ENCODE results near the gene P3R3URF.

Gene P3R3URF

GRCh38 chr1:46152016-46152415, 24.3 kb downstream of the P3R3URF start:
- Histone ChIP-seq H3K14ac (ENCODE audit: low read length) (no peak overlapping the region), H3K18ac (ENCODE audit: low read length) (no peak overlapping the region), H3K4me2 (ENCODE audit: insufficient read depth, low read length, poor library complexity, severe bottlenecking) (no peak overlapping the region), H2AK5ac (ENCODE audit: low read depth, low read length) (no peak overlapping the region), H2BK12ac (ENCODE audit: low read length) (no peak overlapping the region), H3K23ac (ENCODE audit: low read depth, low read length, poor library complexity) (no peak overlapping the region), H3K9me3 (replicated peaks in 1 of 2; ENCODE audit: control insufficient read depth in 2 of 2, insufficient read depth in 1 of 2, low read depth in 1 of 2, low read length in 2 of 2) (no peaks in the 10 kb centered on the region), H2BK120ac (ENCODE audit: low read depth, low read length) (no peak overlapping the region), H2AFZ (ENCODE audit: low read length) (no peak overlapping the region), H3K4ac (ENCODE audit: low read length) (no peak overlapping the region), H3K79me1 (ENCODE audit: low read depth, low read length) (no peaks in the 10 kb centered on the region), H3K27me3 (ENCODE audit: control insufficient read depth in 3 of 3, insufficient read depth in 3 of 3, low read depth in 1 of 3, low read length in 3 of 3) (peaks cover 0 to 9% (median 0%) of the 10 kb centered on the region in 3 experiments), H2BK5ac (ENCODE audit: low read length) (no peak overlapping the region), H4K8ac (ENCODE audit: low read depth, low read length) (no peak overlapping the region), H3K27ac (replicated peaks; ENCODE audit: low read length) (no peak overlapping the region), H2BK15ac (ENCODE audit: low read length) (no peak overlapping the region), H3K4me1 (ENCODE audit: control insufficient read depth in 2 of 2, insufficient read depth in 1 of 2, low read depth in 1 of 2, low read length in 2 of 2) (no peaks in the 10 kb centered on the region), H3K9ac (ENCODE audit: low read depth, low read length, poor library complexity) (no peak overlapping the region), H3K4me3 (ENCODE audit: low read length in 2 of 2) (no peak overlapping the region), H3K36me3 (replicated peaks in 1 of 2; ENCODE audit: control insufficient read depth in 2 of 2, insufficient read depth in 2 of 2, low read length in 2 of 2) (no peaks in the 10 kb centered on the region), H4K91ac (ENCODE audit: low read depth, low read length, poor library complexity) (no peak overlapping the region)
- DNase-seq (ENCODE audit: low spot score): no peak
- no CpG with 5 or more reads among the region's 3 CpGs for WGBS, 2 donors (ENCODE audit: extremely low coverage in 2 of 2, insufficient read length in 2 of 2, insufficient replicate concordance in 1 of 2)

GRCh38 chr1:46150085-46150484, 26.2 kb downstream of the P3R3URF start:
- Histone ChIP-seq H3K23ac (ENCODE audit: low read depth, low read length, poor library complexity) (no peak overlapping the region), H4K8ac (ENCODE audit: low read depth, low read length) (no peak overlapping the region), H2BK120ac (ENCODE audit: low read depth, low read length) (no peak overlapping the region), H2BK5ac (ENCODE audit: low read length) (no peak overlapping the region), H3K27ac (replicated peaks; ENCODE audit: low read length) (no peak overlapping the region), H2BK12ac (ENCODE audit: low read length) (no peak overlapping the region), H2AK5ac (ENCODE audit: low read depth, low read length) (no peak overlapping the region), H3K9me3 (replicated peaks in 1 of 2; ENCODE audit: control insufficient read depth in 2 of 2, insufficient read depth in 1 of 2, low read depth in 1 of 2, low read length in 2 of 2) (no peaks in the 10 kb centered on the region), H2BK15ac (ENCODE audit: low read length) (no peak overlapping the region), H2AFZ (ENCODE audit: low read length) (no peak overlapping the region), H3K4ac (ENCODE audit: low read length) (no peak overlapping the region), H3K4me1 (ENCODE audit: control insufficient read depth in 2 of 2, insufficient read depth in 1 of 2, low read depth in 1 of 2, low read length in 2 of 2) (no peaks in the 10 kb centered on the region), H3K9ac (ENCODE audit: low read depth, low read length, poor library complexity) (no peak overlapping the region), H3K27me3 (ENCODE audit: control insufficient read depth in 3 of 3, insufficient read depth in 3 of 3, low read depth in 1 of 3, low read length in 3 of 3) (peaks cover 0 to 13% (median 0%) of the 10 kb centered on the region in 3 experiments), H4K91ac (ENCODE audit: low read depth, low read length, poor library complexity) (no peak overlapping the region), H3K36me3 (replicated peaks in 1 of 2; ENCODE audit: control insufficient read depth in 2 of 2, insufficient read depth in 2 of 2, low read length in 2 of 2) (no peaks in the 10 kb centered on the region), H3K14ac (ENCODE audit: low read length) (no peak overlapping the region), H3K18ac (ENCODE audit: low read length) (no peak overlapping the region), H3K4me2 (ENCODE audit: insufficient read depth, low read length, poor library complexity, severe bottlenecking) (no peak overlapping the region), H3K79me1 (ENCODE audit: low read depth, low read length) (no peaks in the 10 kb centered on the region), H3K4me3 (ENCODE audit: low read length in 2 of 2) (no peak overlapping the region)
- DNase-seq (ENCODE audit: low spot score): no peak
- no CpG with 5 or more reads among the region's 2 CpGs for WGBS, 2 donors (ENCODE audit: extremely low coverage in 2 of 2, insufficient read length in 2 of 2, insufficient replicate concordance in 1 of 2)

- no CpG with 5 or more reads among the region's 2 CpGs for WGBS, 2 donors (ENCODE audit: extremely low coverage in 2 of 2, insufficient read length in 2 of 2, insufficient replicate concordance in 1 of 2)
- Histone ChIP-seq H3K9me3 (replicated peaks in 1 of 2; ENCODE audit: control insufficient read depth in 2 of 2, insufficient read depth in 1 of 2, low read depth in 1 of 2, low read length in 2 of 2) (no peaks in the 10 kb centered on the region), H3K4ac (ENCODE audit: low read length) (no peak overlapping the region), H3K4me2 (ENCODE audit: insufficient read depth, low read length, poor library complexity, severe bottlenecking) (no peak overlapping the region), H3K4me1 (ENCODE audit: control insufficient read depth in 2 of 2, insufficient read depth in 1 of 2, low read depth in 1 of 2, low read length in 2 of 2) (no peaks in the 10 kb centered on the region), H3K79me1 (ENCODE audit: low read depth, low read length) (no peaks in the 10 kb centered on the region), H3K27ac (replicated peaks; ENCODE audit: low read length) (no peak overlapping the region), H3K18ac (ENCODE audit: low read length) (no peak overlapping the region), H2BK5ac (ENCODE audit: low read length) (no peak overlapping the region), H4K8ac (ENCODE audit: low read depth, low read length) (no peak overlapping the region), H3K27me3 (ENCODE audit: control insufficient read depth in 3 of 3, insufficient read depth in 3 of 3, low read depth in 1 of 3, low read length in 3 of 3) (peaks cover 0 to 13% (median 0%) of the 10 kb centered on the region in 3 experiments), H2AFZ (ENCODE audit: low read length) (peak overlapping the region; percentile 58), H3K23ac (ENCODE audit: low read depth, low read length, poor library complexity) (no peak overlapping the region), H2BK15ac (ENCODE audit: low read length) (no peak overlapping the region), H2AK5ac (ENCODE audit: low read depth, low read length) (no peak overlapping the region), H2BK12ac (ENCODE audit: low read length) (no peak overlapping the region), H3K9ac (ENCODE audit: low read depth, low read length, poor library complexity) (no peak overlapping the region), H3K4me3 (ENCODE audit: low read length in 2 of 2) (no peak overlapping the region), H3K14ac (ENCODE audit: low read length) (no peak overlapping the region), H3K36me3 (replicated peaks in 1 of 2; ENCODE audit: control insufficient read depth in 2 of 2, insufficient read depth in 2 of 2, low read length in 2 of 2) (no peaks in the 10 kb centered on the region), H4K91ac (ENCODE audit: low read depth, low read length, poor library complexity) (no peak overlapping the region), H2BK120ac (ENCODE audit: low read depth, low read length) (no peak overlapping the region)
- no peak for DNase-seq (ENCODE audit: low spot score)
Observed at GRCh38 chr1:46148318-46148717, 28.0 kb downstream of the P3R3URF start.

GRCh38 chr1:46137916-46138315, 38.4 kb downstream of the P3R3URF start:
- Histone ChIP-seq H3K18ac (ENCODE audit: low read length) (no peak overlapping the region), H3K14ac (ENCODE audit: low read length) (no peak overlapping the region), H3K27me3 (ENCODE audit: control insufficient read depth in 3 of 3, insufficient read depth in 3 of 3, low read depth in 1 of 3, low read length in 3 of 3) (no peaks in the 10 kb centered on the region), H3K36me3 (replicated peaks in 1 of 2; ENCODE audit: control insufficient read depth in 2 of 2, insufficient read depth in 2 of 2, low read length in 2 of 2) (no peaks in the 10 kb centered on the region), H3K9ac (ENCODE audit: low read depth, low read length, poor library complexity) (no peak overlapping the region), H3K4me2 (ENCODE audit: insufficient read depth, low read length, poor library complexity, severe bottlenecking) (no peak overlapping the region), H3K4ac (ENCODE audit: low read length) (no peak overlapping the region), H2BK5ac (ENCODE audit: low read length) (no peak overlapping the region), H2BK12ac (ENCODE audit: low read length) (no peak overlapping the region), H3K9me3 (replicated peaks in 1 of 2; ENCODE audit: control insufficient read depth in 2 of 2, insufficient read depth in 1 of 2, low read depth in 1 of 2, low read length in 2 of 2) (no peaks in the 10 kb centered on the region), H3K4me1 (ENCODE audit: control insufficient read depth in 2 of 2, insufficient read depth in 1 of 2, low read depth in 1 of 2, low read length in 2 of 2) (peaks cover 15 to 25% of the 10 kb centered on the region in 2 donors), H3K4me3 (ENCODE audit: low read length in 2 of 2) (no peak overlapping the region), H4K8ac (ENCODE audit: low read depth, low read length) (no peak overlapping the region), H2AFZ (ENCODE audit: low read length) (peak overlapping the region; percentile 69), H3K79me1 (ENCODE audit: low read depth, low read length) (no peaks in the 10 kb centered on the region), H3K27ac (replicated peaks; ENCODE audit: low read length) (no peak overlapping the region), H2BK15ac (ENCODE audit: low read length) (no peak overlapping the region), H3K23ac (ENCODE audit: low read depth, low read length, poor library complexity) (no peak overlapping the region), H2AK5ac (ENCODE audit: low read depth, low read length) (no peak overlapping the region), H2BK120ac (ENCODE audit: low read depth, low read length) (no peak overlapping the region), H4K91ac (ENCODE audit: low read depth, low read length, poor library complexity) (no peak overlapping the region)
- no peak for DNase-seq (ENCODE audit: low spot score)
- no CpG with 5 or more reads among the region's 3 CpGs for WGBS, 2 donors (ENCODE audit: extremely low coverage in 2 of 2, insufficient read length in 2 of 2, insufficient replicate concordance in 1 of 2)

Data from neuronal stem cell (in vitro differentiated cells).